Measurements from ENCODE around the gene AASDHPPT. TPM values are rescaled to one million over a fixed set of nuclear protein-coding genes. Genes with fewer than 3 reads are reported as not detected.

AASDHPPT gene
- total and polyA plus RNA-seq, 4 donors, result 13.1 to 29.9 (median 21.6) TPM

GRCh38 chr11:106043540-106043939 lies 33.9 kb upstream of the AASDHPPT start:
- H3K27ac ChIP-seq (ENCODE audit: low read depth in 1 of 2, low read length in 2 of 2), result no peak overlapping the region
- no peaks in the 10 kb centered on the region for H3K36me3 ChIP-seq (ENCODE audit: control insufficient read depth in 4 of 4, insufficient read depth in 3 of 4, low read depth in 1 of 4, low read length in 3 of 4)
- no peaks in the 10 kb centered on the region for H3K4me1 ChIP-seq (ENCODE audit: control insufficient read depth in 4 of 4, insufficient read depth in 4 of 4, low read length in 3 of 4)
- no peak for DNase-seq (ENCODE audit: low spot score)
- H3K9ac ChIP-seq (ENCODE audit: low read depth in 1 of 2, low read length in 2 of 2), result no peak overlapping the region
- no peaks in the 10 kb centered on the region for H3K9me3 ChIP-seq (ENCODE audit: control insufficient read depth in 4 of 4, low read length in 3 of 4)
- no peaks in the 10 kb centered on the region for H3K27me3 ChIP-seq (ENCODE audit: control insufficient read depth in 4 of 4, insufficient read depth in 4 of 4, low read length in 3 of 4)
- H3K4me3 ChIP-seq (ENCODE audit: low read depth in 1 of 3, low read length in 3 of 3), result no peak overlapping the region
- TF ChIP-seq ATF3 (IDR thresholded peaks at IDR 0.05) (no peak), JUND (IDR thresholded peaks at IDR 0.05) (no peak), REST (IDR thresholded peaks at IDR 0.05) (no peak), FOXA2 (IDR thresholded peaks at IDR 0.05) (no peak), MAX (IDR thresholded peaks at IDR 0.05) (no peak), RAD21 (IDR thresholded peaks at IDR 0.05) (no peak), FOXA1 (IDR thresholded peaks at IDR 0.05) (no peak), RXRA (IDR thresholded peaks at IDR 0.05) (no peak), HNF4G (IDR thresholded peaks at IDR 0.05) (no peak), TAF1 (conservative IDR thresholded peaks at IDR 0.05) (no peak), NR2F2 (IDR thresholded peaks at IDR 0.05) (no peak), HNF4A (conservative IDR thresholded peaks at IDR 0.05) (no peak), GABPA (IDR thresholded peaks at IDR 0.05 in 1 of 2, conservative IDR thresholded peaks at IDR 0.05 in 1 of 2) (no peak), EGR1 (IDR thresholded peaks at IDR 0.05; ENCODE audit: low read depth in 2 of 2) (no peak), CTCF (IDR thresholded peaks at IDR 0.05; ENCODE audit: low read depth, low read length, missing input control) (no peak), ZBTB33 (IDR thresholded peaks at IDR 0.05) (no peak)

- Histone ChIP-seq H3K27ac (ENCODE audit: low read depth in 1 of 2, low read length in 2 of 2) (no peak overlapping the region), H3K36me3 (ENCODE audit: control insufficient read depth in 4 of 4, insufficient read depth in 3 of 4, low read depth in 1 of 4, low read length in 3 of 4) (no peaks in the 10 kb centered on the region), H3K4me3 (ENCODE audit: low read depth in 1 of 3, low read length in 3 of 3) (no peak overlapping the region), H3K9me3 (ENCODE audit: control insufficient read depth in 4 of 4, low read length in 3 of 4) (no peaks in the 10 kb centered on the region), H3K9ac (ENCODE audit: low read depth in 1 of 2, low read length in 2 of 2) (no peak overlapping the region), H3K27me3 (ENCODE audit: control insufficient read depth in 4 of 4, insufficient read depth in 4 of 4, low read length in 3 of 4) (no peaks in the 10 kb centered on the region), H3K4me1 (ENCODE audit: control insufficient read depth in 4 of 4, insufficient read depth in 4 of 4, low read length in 3 of 4) (no peaks in the 10 kb centered on the region)
- TF ChIP-seq MAX (IDR thresholded peaks at IDR 0.05) (no peak), NR2F2 (IDR thresholded peaks at IDR 0.05) (no peak), FOXA1 (IDR thresholded peaks at IDR 0.05) (no peak)
- no peak for DNase-seq (ENCODE audit: low spot score)
These were observed 29.8 kb upstream of the AASDHPPT start for GRCh38 chr11:106047631-106048030.
